Liver (tissue), 9 donors: Measurements from ENCODE around the gene ZNF282. TPM values are rescaled to one million over a fixed set of nuclear protein-coding genes. Genes with fewer than 3 reads are reported as not detected.
"Not testable (repeated sequence)": the region's sequence is repeated elsewhere in the genome, so short reads cannot be mapped to it uniquely, and the experiment has no call there.

ENCODE experiments used
- DNase-seq: peaks from one replicate; pipeline ENCODE4 v3.0.0-alpha.2; 2017; ENCODE audit warnings: low spot score
- H3K27ac ChIP-seq, 2 donors: one replicate each; pipeline ENCODE4 v1.7.0; 2013; ENCODE audit warnings: inconsistent platforms in 2 of 2, low read length in 2 of 2, control low read depth in 1 of 2, low read depth in 1 of 2, mild to moderate bottlenecking in 1 of 2
- H3K27me3 ChIP-seq, 4 donors: one replicate each; pipeline versions ENCODE4 v1.6.1 to v1.7.0; 2013; ENCODE audit warnings: low read length in 3 of 4, inconsistent platforms in 1 of 4, mild to moderate bottlenecking in 1 of 4, moderate library complexity in 1 of 4; ENCODE audit not compliant: control insufficient read depth in 4 of 4, insufficient read depth in 4 of 4
- H3K36me3 ChIP-seq, 4 donors: one replicate each; pipeline versions ENCODE4 v1.6.1 to v1.7.0; 2013; ENCODE audit warnings: low read length in 3 of 4, mild to moderate bottlenecking in 3 of 4, low read depth in 1 of 4, moderate library complexity in 1 of 4; ENCODE audit not compliant: control insufficient read depth in 4 of 4, insufficient read depth in 3 of 4
- H3K4me1 ChIP-seq, 4 donors: one replicate each; pipeline versions ENCODE4 v1.6.1 to v1.7.0; 2013; ENCODE audit warnings: low read length in 3 of 4, mild to moderate bottlenecking in 3 of 4, moderate library complexity in 1 of 4; ENCODE audit not compliant: control insufficient read depth in 4 of 4, insufficient read depth in 4 of 4
- H3K4me3 ChIP-seq, 3 donors: one replicate each; pipeline versions ENCODE4 v1.6.1 to v1.7.0; 2013; ENCODE audit warnings: low read length in 3 of 3, control low read depth in 1 of 3, low read depth in 1 of 3, mild to moderate bottlenecking in 1 of 3
- H3K9ac ChIP-seq, 2 donors: one replicate each; pipeline ENCODE4 v1.7.0; 2013; ENCODE audit warnings: low read length in 2 of 2, mild to moderate bottlenecking in 2 of 2, moderate library complexity in 2 of 2, control low read depth in 1 of 2, low read depth in 1 of 2
- H3K9me3 ChIP-seq, 4 donors: one replicate each; pipeline versions ENCODE4 v1.6.1 to v1.7.0; 2013; ENCODE audit warnings: low read length in 3 of 4; ENCODE audit not compliant: control insufficient read depth in 4 of 4
- CTCF ChIP-seq: fragments of 150-350 bp; IDR thresholded peaks from 2 replicates; pipeline ENCODE4 v1.5.1; 2017; ENCODE audit warnings: improper control_type of control experiment, low read depth, low read length; ENCODE audit not compliant: missing input control
- EGR1 ChIP-seq, 2 donors: IDR thresholded peaks; 2 replicates each; pipeline ENCODE4 v1.6.1; 2016 to 2018; ENCODE audit warnings: antibody characterized with exemption in 2 of 2, low read depth in 2 of 2
- FOXA1 ChIP-seq: IDR thresholded peaks from 2 replicates; pipeline ENCODE4 v1.6.1; 2016; ENCODE audit warnings: antibody characterized with exemption
- GABPA ChIP-seq, 2 donors: IDR thresholded peaks in 1 of 2; conservative IDR thresholded peaks in 1 of 2; 2 replicates each; pipeline ENCODE4 v1.6.1; 2016; ENCODE audit warnings: antibody characterized with exemption in 2 of 2, mild to moderate bottlenecking in 1 of 2, moderate library complexity in 1 of 2
- HNF4A ChIP-seq, 2 donors: conservative IDR thresholded peaks; 2 replicates each; pipeline ENCODE4 v1.6.1; 2016; ENCODE audit warnings: antibody characterized with exemption in 2 of 2, mild to moderate bottlenecking in 2 of 2
- REST ChIP-seq: IDR thresholded peaks from 2 replicates; pipeline ENCODE4 v1.6.1; 2016; ENCODE audit warnings: antibody characterized with exemption, mild to moderate bottlenecking
- SP1 ChIP-seq: IDR thresholded peaks from 2 replicates; pipeline ENCODE4 v1.6.1; 2018; ENCODE audit warnings: antibody characterized with exemption, mild to moderate bottlenecking
- TAF1 ChIP-seq: conservative IDR thresholded peaks from 2 replicates; pipeline ENCODE4 v1.6.1; 2016; ENCODE audit warnings: antibody characterized with exemption, mild to moderate bottlenecking
- YY1 ChIP-seq: IDR thresholded peaks from 2 replicates; pipeline ENCODE4 v1.6.1; 2016; ENCODE audit warnings: antibody characterized with exemption, mild to moderate bottlenecking
- WGBS: extraction: QIAGEN DNeasy Blood & Tissue Kit; methylation state at CpG from one replicate; pipeline ENCODE4 v1.1.7; 2013; 5-methylcytosine and 5-hydroxymethylcytosine counted together
- polyA plus RNA-seq, 2 donors: library from polyadenylated mRNA; stranded (reverse) in 1 of 2; unstranded in 1 of 2; fragments of 200-250 nt in 1 of 2; fragments of >200 nt in 1 of 2; fragmentation: Nextera tagmentation in 1 of 2; extraction: Ambion mirVana in 1 of 2; gene quantifications; one replicate each; pipeline versions ENCODE4 v1.2.1 to v1.2.3, GENCODE V29; 2013 to 2015
- total RNA-seq, 2 donors: library from RNA; depleted of rRNA; stranded (reverse); fragments of >200 nt; gene quantifications; one replicate each; pipeline ENCODE4 v1.2.3, GENCODE V29; 2014
- donor health status: healthy.
- donor health status: healthy.
- donor health status: healthy.
- donor health status: healthy.
- donor health status: healthy.

The ZNF282 gene
- total and polyA plus RNA-seq, 4 donors = 2.0 to 78.6 (median 13.1) TPM

GRCh38 chr7:149225656-149226055 lies 30.3 kb downstream of the ZNF282 start:
- H3K4me3 ChIP-seq = no peak overlapping the region
- H3K9ac ChIP-seq = no peak overlapping the region
- no peaks in the 10 kb centered on the region for H3K27me3 ChIP-seq
- WGBS = 95% methylated on average over 22 of the region's 22 CpGs
- peaks cover 0 to 4% (median 0%) of the 10 kb centered on the region in 4 donors for H3K4me1 ChIP-seq
- H3K9me3 ChIP-seq = no peaks in the 10 kb centered on the region
- no peak for TF ChIP-seq CTCF
- TF ChIP-seq FOXA1 = no peak
- TF ChIP-seq GABPA (IDR thresholded peaks at IDR 0.05 in 1 of 2, conservative IDR thresholded peaks at IDR 0.05 in 1 of 2) = no peak
- no peak for TF ChIP-seq YY1
- TF ChIP-seq REST = no peak
- no peak for TF ChIP-seq EGR1 (IDR thresholded peaks at IDR 0.05; ENCODE audit: low read depth in 2 of 2)
- TF ChIP-seq SP1 = no peak
- H3K36me3 ChIP-seq = peaks cover 5 to 28% (median 15%) of the 10 kb centered on the region in 4 donors
- no peak for DNase-seq
- no peak overlapping the region for H3K27ac ChIP-seq

GRCh38 chr7:149226366-149226765 lies 31.0 kb downstream of the ZNF282 start:
- H3K4me1 ChIP-seq, H3K4me3 ChIP-seq, DNase-seq, H3K9me3 ChIP-seq, H3K9ac ChIP-seq, H3K27me3 ChIP-seq, H3K27ac ChIP-seq: not testable (repeated sequence)
- H3K36me3 ChIP-seq = peaks cover 4 to 21% (median 12%) of the 10 kb centered on the region in 4 donors
- 95% methylated on average over 17 of the region's 17 CpGs for WGBS

GRCh38 chr7:149226840-149227494 lies 31.6 kb downstream of the ZNF282 start:
- Histone ChIP-seq H3K36me3 (peaks cover 4 to 16% (median 9%) of the 10 kb centered on the region in 4 donors), H3K9me3 (no peaks in the 10 kb centered on the region), H3K9ac (no peak overlapping the region), H3K4me1 (peaks cover 0 to 4% (median 0%) of the 10 kb centered on the region in 4 donors), H3K4me3 (no peak overlapping the region), H3K27ac (no peak overlapping the region), H3K27me3 (no peaks in the 10 kb centered on the region)
- 58% methylated on average over 6 of the region's 6 CpGs for WGBS
- DNase-seq = no peak
- TF ChIP-seq HNF4A (conservative IDR thresholded peaks at IDR 0.05) = peak; percentile 33 to 52
- no peak for TF ChIP-seq SP1
- no peak for TF ChIP-seq TAF1
- no peak for TF ChIP-seq EGR1 (IDR thresholded peaks at IDR 0.05; ENCODE audit: low read depth in 2 of 2)
